ENCODE measurements around the gene RFX2. TPM values are rescaled to one million over a fixed set of nuclear protein-coding genes. Genes with fewer than 3 reads are reported as not detected.

RFX2 gene
- total RNA-seq, 1 experiment from 2014 or later: 3.7 TPM

- H3T11ph ChIP-seq (ENCODE audit: low read length): no peak overlapping the region
- no peaks in the 10 kb centered on the region; a peak in 1 of 4 replicates for H3K4me1 Mint-ChIP-seq
- WGBS (ENCODE audit: extremely low coverage, insufficient read length, low lambda C conversion rate): no CpG with 5 or more reads among the region's 3 CpGs
Observed at GRCh38 chr19:6030214-6030507, 80.1 kb downstream of the RFX2 start.

More at GRCh38 chr19:6030214-6030507, 80.1 kb downstream of the RFX2 start:
- no peak overlapping the region for H4K8ac ChIP-seq (replicated peaks; ENCODE audit: insufficient read length, low read depth, low read length)
- no peak for TF ChIP-seq CTCF (conservative IDR thresholded peaks at IDR 0.05)
- H3K79me1 ChIP-seq (ENCODE audit: insufficient read depth, low read depth, low read length, poor library complexity, severe bottlenecking): no peaks in the 10 kb centered on the region
- no peak overlapping the region for H3K23ac ChIP-seq (ENCODE audit: insufficient read length, low read depth, low read length)
- DNase-seq: no peak
- no peaks in the 10 kb centered on the region for H3K27me3 ChIP-seq (ENCODE audit: insufficient read depth, low read length)
- H3K79me2 ChIP-seq (ENCODE audit: insufficient read depth, low read length): no peaks in the 10 kb centered on the region
- no peak overlapping the region for H2AFZ ChIP-seq (ENCODE audit: low read length)
- no peak overlapping the region for H4K91ac ChIP-seq (ENCODE audit: insufficient read length, low read depth, low read length)
- H3K27ac Mint-ChIP-seq: no peak overlapping the region
- H4K20me1 ChIP-seq (ENCODE audit: control insufficient read depth, insufficient read depth, insufficient read length): no peaks in the 10 kb centered on the region
- H2AK5ac ChIP-seq (ENCODE audit: insufficient read length, low read length): no peak overlapping the region
- H3K4me3 Mint-ChIP-seq: no peak overlapping the region
- peaks cover 0 to 4% of the 10 kb centered on the region in 2 experiments; a peak in 2 of 5 replicates for H3K9me3 Mint-ChIP-seq
- H3K36me3 Mint-ChIP-seq (ENCODE audit: insufficient read depth in 1 of 3, low read depth in 3 of 3): no peaks in the 10 kb centered on the region
- no peak overlapping the region for H2BK12ac ChIP-seq (ENCODE audit: insufficient read length, low read depth, low read length)
- no peak overlapping the region for H2BK5ac ChIP-seq (ENCODE audit: insufficient read length, low read length)
- no peak overlapping the region for H2BK15ac ChIP-seq (ENCODE audit: low read depth, low read length)
- no peak overlapping the region for H2BK120ac ChIP-seq (ENCODE audit: low read depth, low read length, poor library complexity, severe bottlenecking)
- H3K9ac ChIP-seq (ENCODE audit: extremely low read depth, insufficient read length, low read length): no peak overlapping the region
- peaks cover 11% of the 10 kb centered on the region for H3K27me3 Mint-ChIP-seq (ENCODE audit: low read depth)
- no peak overlapping the region for H3K56ac ChIP-seq (ENCODE audit: insufficient read length, low read depth, low read length)
- H2BK20ac ChIP-seq (ENCODE audit: low read depth, low read length, poor library complexity, severe bottlenecking): no peak overlapping the region
- no peak overlapping the region for H3K14ac ChIP-seq (ENCODE audit: insufficient read depth, low read length)
- H4K5ac ChIP-seq (ENCODE audit: insufficient read length, low read depth, low read length): no peak overlapping the region
- no peak overlapping the region for H3K4me2 ChIP-seq (ENCODE audit: insufficient read depth, insufficient read length, low read length)
- H3K23me2 ChIP-seq (ENCODE audit: insufficient read length, low read depth, low read length, poor library complexity, severe bottlenecking): no peaks in the 10 kb centered on the region
- no peaks in the 10 kb centered on the region for H3K4me1 ChIP-seq (ENCODE audit: insufficient read depth, low read length)
- H3K27ac ChIP-seq (ENCODE audit: insufficient read length, low read depth, low read length): no peak overlapping the region
- no peak overlapping the region for H3K4ac ChIP-seq (ENCODE audit: low read depth, low read length)
- H3K18ac ChIP-seq (ENCODE audit: insufficient read length, low read depth, low read length): no peak overlapping the region
- no peaks in the 10 kb centered on the region for H3K9me3 ChIP-seq (ENCODE audit: control insufficient read depth, low read depth, low read length)
